ENCODE measurements around the gene KCNMA1. TPM values are rescaled to one million over a fixed set of nuclear protein-coding genes. Genes with fewer than 3 reads are reported as not detected.

The KCNMA1 gene
- total and polyA plus RNA-seq, 3 donors from 2014 or later: 13.6 to 36.1 (median 24.7) TPM

- H3K9me3 ChIP-seq: no peaks in the 10 kb centered on the region
- H3K27me3 ChIP-seq: no peaks in the 10 kb centered on the region
- intact Hi-C loops (cut with DNase I; ENCODE audit: low total_unique reads): no loop called here
- H3K4me3 ChIP-seq: no peak overlapping the region
- TF ChIP-seq CTCF (IDR thresholded peaks at IDR 0.05) (no peak), POLR2A (IDR thresholded peaks at IDR 0.05) (no peak)
- WGBS, 2 donors: 37 to 45% methylated on average over 4 of the region's 4 CpGs
- H3K36me3 ChIP-seq (ENCODE audit: low read depth, missing control alignments): no peaks in the 10 kb centered on the region
- no peak for DNase-seq
- no peak overlapping the region for H3K27ac ChIP-seq
- no peaks in the 10 kb centered on the region for H3K4me1 ChIP-seq
Observed at GRCh38 chr10:77622889-77623291, 14.7 kb downstream of the KCNMA1 start.

GRCh38 chr10:77620731-77621130 is 16.9 kb downstream of the KCNMA1 start:
- no peaks in the 10 kb centered on the region for H3K4me1 ChIP-seq
- no peaks in the 10 kb centered on the region for H3K27me3 ChIP-seq
- no peak for TF ChIP-seq POLR2A (IDR thresholded peaks at IDR 0.05)
- no peak for TF ChIP-seq CTCF (IDR thresholded peaks at IDR 0.05)
- no peak for DNase-seq
- intact Hi-C loops (cut with DNase I; ENCODE audit: low total_unique reads): no loop called here
- H3K36me3 ChIP-seq (ENCODE audit: low read depth, missing control alignments): no peaks in the 10 kb centered on the region
- H3K9me3 ChIP-seq: no peaks in the 10 kb centered on the region
- H3K27ac ChIP-seq: no peak overlapping the region
- 91 to 93% methylated on average over 6 of the region's 6 CpGs for WGBS, 2 donors
- no peak overlapping the region for H3K4me3 ChIP-seq

GRCh38 chr10:77619964-77620703 is 17.5 kb downstream of the KCNMA1 start:
- intact Hi-C loops (cut with DNase I; ENCODE audit: low total_unique reads): no loop called here
- no peak overlapping the region for H3K4me3 ChIP-seq
- H3K27me3 ChIP-seq: no peaks in the 10 kb centered on the region
- H3K9me3 ChIP-seq: no peaks in the 10 kb centered on the region
- TF ChIP-seq CTCF (IDR thresholded peaks at IDR 0.05) (no peak), POLR2A (IDR thresholded peaks at IDR 0.05) (no peak)
- no peaks in the 10 kb centered on the region for H3K4me1 ChIP-seq
- H3K36me3 ChIP-seq (ENCODE audit: low read depth, missing control alignments): no peaks in the 10 kb centered on the region
- DNase-seq: no peak
- H3K27ac ChIP-seq: no peak overlapping the region
- 90 to 94% methylated on average over 8 to 13 of the region's 13 CpGs for WGBS, 2 donors

- TF ChIP-seq POLR2A (IDR thresholded peaks at IDR 0.05) (no peak), CTCF (IDR thresholded peaks at IDR 0.05) (no peak)
- intact Hi-C loops (cut with DNase I; ENCODE audit: low total_unique reads): no loop called here
- H3K9me3 ChIP-seq: no peaks in the 10 kb centered on the region
- H3K4me3 ChIP-seq: no peak overlapping the region
- no peak for DNase-seq
- H3K4me1 ChIP-seq: no peaks in the 10 kb centered on the region
- WGBS, 2 donors: 82 to 95% methylated on average over 4 of the region's 4 CpGs
- H3K27ac ChIP-seq: no peak overlapping the region
- no peaks in the 10 kb centered on the region for H3K36me3 ChIP-seq (ENCODE audit: low read depth, missing control alignments)
- H3K27me3 ChIP-seq: no peaks in the 10 kb centered on the region
Observed at GRCh38 chr10:77618117-77618516, 19.5 kb downstream of the KCNMA1 start.

DNA sequence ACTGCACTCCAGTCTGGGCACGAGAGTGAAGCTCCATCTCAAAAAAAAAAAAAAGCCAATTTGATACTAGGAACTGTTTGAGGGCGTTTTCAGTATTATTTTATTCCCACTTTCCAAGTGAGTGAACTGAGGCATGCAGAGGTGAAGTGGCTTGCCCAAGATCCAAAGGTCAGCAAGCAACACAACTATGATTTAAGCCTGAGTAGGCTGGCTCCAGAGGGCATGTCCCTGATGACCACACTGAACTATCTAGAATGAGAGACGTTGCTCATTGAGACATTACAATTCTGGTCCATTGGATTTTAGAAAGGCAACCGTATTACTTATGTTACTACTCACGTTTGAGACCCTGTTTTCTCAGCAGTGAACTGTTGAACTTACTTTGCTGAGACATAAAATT is 20.8 kb downstream of the KCNMA1 start:
- Histone ChIP-seq H3K27me3 (no peaks in the 10 kb centered on the region), H3K9me3 (no peaks in the 10 kb centered on the region), H3K27ac (no peak overlapping the region), H3K36me3 (ENCODE audit: low read depth, missing control alignments) (no peaks in the 10 kb centered on the region), H3K4me1 (no peaks in the 10 kb centered on the region), H3K4me3 (no peak overlapping the region)
- 86 to 92% methylated on average over 5 of the region's 5 CpGs for WGBS, 2 donors
- intact Hi-C loops (cut with DNase I; ENCODE audit: low total_unique reads): no loop called here
- TF ChIP-seq POLR2A (IDR thresholded peaks at IDR 0.05) (no peak), CTCF (IDR thresholded peaks at IDR 0.05) (no peak)
- no peak for DNase-seq
